ENCODE data around the gene VTI1A. TPM values are rescaled to one million over a fixed set of nuclear protein-coding genes. Genes with fewer than 3 reads are reported as not detected.

VTI1A gene
- polyA plus RNA-seq, 1 of the 3 experiments (the other 2 are of a cell fraction) = 8.3 TPM

GRCh38 chr10:112819231-112819630 is 372.2 kb downstream of the VTI1A start:
- Histone ChIP-seq H3K9me2 (no peaks in the 10 kb centered on the region), H3K4me3 (ENCODE audit: low read depth in 2 of 2, low read length in 1 of 2) (no peak overlapping the region), H3K9ac (no peak overlapping the region), H4K20me1 (ENCODE audit: insufficient read depth) (no peaks in the 10 kb centered on the region), H3K4me1 (ENCODE audit: control insufficient read depth in 1 of 2, insufficient read depth in 2 of 2, low read depth in 1 of 2, low read length in 1 of 2) (peaks cover 0 to 4% of the 10 kb centered on the region in 2 experiments; a peak in 1 of 4 replicates), H3K36me3 (replicated peaks in 1 of 2; ENCODE audit: control insufficient read depth in 1 of 2, insufficient read depth in 2 of 2, low read length in 1 of 2) (no peaks in the 10 kb centered on the region), H3K4me2 (no peak overlapping the region), H3K9me3 (no peaks in the 10 kb centered on the region), H3K27me3 (ENCODE audit: insufficient read depth) (no peaks in the 10 kb centered on the region), H3K27ac (ENCODE audit: low read depth in 2 of 2, low read length in 1 of 2) (no peak overlapping the region), H3K79me2 (ENCODE audit: insufficient read depth) (no peaks in the 10 kb centered on the region), H3F3A (replicated peaks; ENCODE audit: insufficient read depth) (no peaks in the 10 kb centered on the region), H2AFZ (ENCODE audit: low read depth) (no peak overlapping the region)
- TF ChIP-seq MEF2A (IDR thresholded peaks at IDR 0.05; ENCODE audit: borderline replicate concordance, low read depth) = no peak
- no peak for TF ChIP-seq FOXM1 (IDR thresholded peaks at IDR 0.05; ENCODE audit: low read depth)
- TF ChIP-seq JUND (IDR thresholded peaks at IDR 0.05) = no peak
- TF ChIP-seq YY1 (IDR thresholded peaks at IDR 0.05; ENCODE audit: low read depth) = no peak
- no peak for TF ChIP-seq MAX (IDR thresholded peaks at IDR 0.05; ENCODE audit: low read depth)
- TF ChIP-seq TAF1 (IDR thresholded peaks at IDR 0.05; ENCODE audit: borderline replicate concordance, low read depth, low read length) = no peak
- TF ChIP-seq SMC3 (IDR thresholded peaks at IDR 0.05; ENCODE audit: low read depth, low read length) = no peak
- no peak for TF ChIP-seq USF2 (IDR thresholded peaks at IDR 0.05; ENCODE audit: borderline replicate concordance, low read depth, low read length)
- no peak for TF ChIP-seq EP300 (IDR thresholded peaks at IDR 0.05; ENCODE audit: borderline replicate concordance in 1 of 2, low read depth in 1 of 2, low read length in 1 of 2)
- no peak for TF ChIP-seq FOXJ3 (CRISPR knock-in tag; IDR thresholded peaks at IDR 0.05)
- no peak for TF ChIP-seq IRF3 (IDR thresholded peaks at IDR 0.05; ENCODE audit: low read depth, low read length)
- TF ChIP-seq GABPA (IDR thresholded peaks at IDR 0.05; ENCODE audit: low read depth) = no peak
- no peak for TF ChIP-seq REST (IDR thresholded peaks at IDR 0.05; ENCODE audit: low read depth, low read length)
- no peak for TF ChIP-seq USF1 (IDR thresholded peaks at IDR 0.05; ENCODE audit: borderline replicate concordance, low read depth)
- no peak for TF ChIP-seq MXI1 (IDR thresholded peaks at IDR 0.05; ENCODE audit: low read depth, low read length)
- no peak for TF ChIP-seq NFIC (IDR thresholded peaks at IDR 0.05; ENCODE audit: borderline replicate concordance)
- CTCF ChIA-PET = interaction anchor here (1.3 kb wide), 1 partner anchor 233 kb away, joined by 3 read pairs; no protein-coding TSS in a partner anchor
- WGBS (ENCODE audit: low lambda C conversion rate) = 98% methylated on average over 6 of the region's 7 CpGs
- POLR2A ChIA-PET = no interaction called here
- no peak for DNase-seq
